Measurements from ENCODE around the gene FGGY.

DNA sequence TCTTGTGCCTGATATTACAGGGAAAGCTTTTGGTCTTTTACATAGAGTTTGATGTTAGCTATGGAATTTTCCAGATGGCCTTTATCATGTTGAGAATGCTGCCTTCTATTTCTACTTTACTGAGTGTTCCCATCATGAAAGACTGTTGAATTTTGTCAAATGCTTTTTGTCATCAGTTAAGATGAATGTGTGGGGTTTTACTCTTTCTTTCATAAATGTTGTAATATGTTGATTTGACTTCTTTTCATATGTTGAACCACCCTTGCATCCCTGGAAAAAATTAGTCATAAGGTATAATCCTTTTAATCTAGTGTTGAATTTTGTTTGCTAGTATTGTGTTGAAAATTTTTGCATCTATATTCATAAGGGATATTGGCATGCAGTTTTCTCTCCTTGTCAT is 501.7 kb downstream of the FGGY start:
- no peak for TF ChIP-seq POLR2A (IDR thresholded peaks at IDR 0.05)
- TF ChIP-seq, protein P1, sequence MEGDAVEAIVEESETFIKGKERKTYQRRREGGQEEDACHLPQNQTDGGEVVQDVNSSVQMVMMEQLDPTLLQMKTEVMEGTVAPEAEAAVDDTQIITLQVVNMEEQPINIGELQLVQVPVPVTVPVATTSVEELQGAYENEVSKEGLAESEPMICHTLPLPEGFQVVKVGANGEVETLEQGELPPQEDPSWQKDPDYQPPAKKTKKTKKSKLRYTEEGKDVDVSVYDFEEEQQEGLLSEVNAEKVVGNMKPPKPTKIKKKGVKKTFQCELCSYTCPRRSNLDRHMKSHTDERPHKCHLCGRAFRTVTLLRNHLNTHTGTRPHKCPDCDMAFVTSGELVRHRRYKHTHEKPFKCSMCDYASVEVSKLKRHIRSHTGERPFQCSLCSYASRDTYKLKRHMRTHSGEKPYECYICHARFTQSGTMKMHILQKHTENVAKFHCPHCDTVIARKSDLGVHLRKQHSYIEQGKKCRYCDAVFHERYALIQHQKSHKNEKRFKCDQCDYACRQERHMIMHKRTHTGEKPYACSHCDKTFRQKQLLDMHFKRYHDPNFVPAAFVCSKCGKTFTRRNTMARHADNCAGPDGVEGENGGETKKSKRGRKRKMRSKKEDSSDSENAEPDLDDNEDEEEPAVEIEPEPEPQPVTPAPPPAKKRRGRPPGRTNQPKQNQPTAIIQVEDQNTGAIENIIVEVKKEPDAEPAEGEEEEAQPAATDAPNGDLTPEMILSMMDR (IDR thresholded peaks at IDR 0.05): no peak

Measured in body of pancreas (tissue), 4 donors.